NCI-H2081 (cell line): ENCODE data around the gene EIF4E3.

Experiments used
- DNase-seq, 2 experiments: peaks; one replicate each; lab custom pipeline; 2025; lab: John Stamatoyannopoulos, UW

The EIF4E3 gene

DNA sequence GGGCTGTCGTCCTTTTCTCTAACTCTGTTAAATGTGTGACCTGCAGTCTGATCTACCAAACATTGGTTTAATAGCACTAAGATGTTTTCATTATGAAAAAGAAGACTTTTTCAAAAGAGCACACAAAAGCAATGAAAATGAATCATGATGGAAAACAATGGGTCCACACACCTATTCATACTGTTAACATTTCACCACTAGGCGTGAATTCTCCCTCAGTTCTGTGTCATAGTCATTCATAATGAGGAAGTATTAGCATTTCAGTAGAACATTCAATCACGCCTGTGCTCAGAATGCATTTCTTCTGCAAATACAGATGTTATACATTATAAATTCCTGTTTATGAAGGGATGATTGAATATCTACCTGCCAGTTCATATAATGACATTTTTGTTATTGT is 35.9 kb downstream of the EIF4E3 start:
- DNase-seq, result no peak

DNA sequence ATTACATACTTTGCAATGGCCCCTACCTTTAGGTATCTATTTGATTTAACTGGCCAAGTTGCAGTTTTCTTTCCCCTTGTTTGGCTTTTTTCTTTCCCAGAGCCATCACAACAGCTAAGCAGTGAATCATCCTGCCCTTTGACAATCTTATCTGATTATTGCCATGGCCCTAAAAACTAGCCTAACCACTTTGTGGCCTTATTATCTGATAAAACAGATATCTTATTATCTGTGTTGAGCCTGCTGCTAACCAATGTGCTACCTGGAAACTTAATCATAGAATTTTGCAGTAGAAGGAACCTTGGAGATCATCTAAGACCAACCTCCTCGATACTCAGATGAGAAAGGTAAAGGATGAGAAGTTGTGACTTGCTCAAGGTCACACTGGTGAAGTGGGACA is 37.1 kb downstream of the EIF4E3 start:
- DNase-seq, result no peak

DNA sequence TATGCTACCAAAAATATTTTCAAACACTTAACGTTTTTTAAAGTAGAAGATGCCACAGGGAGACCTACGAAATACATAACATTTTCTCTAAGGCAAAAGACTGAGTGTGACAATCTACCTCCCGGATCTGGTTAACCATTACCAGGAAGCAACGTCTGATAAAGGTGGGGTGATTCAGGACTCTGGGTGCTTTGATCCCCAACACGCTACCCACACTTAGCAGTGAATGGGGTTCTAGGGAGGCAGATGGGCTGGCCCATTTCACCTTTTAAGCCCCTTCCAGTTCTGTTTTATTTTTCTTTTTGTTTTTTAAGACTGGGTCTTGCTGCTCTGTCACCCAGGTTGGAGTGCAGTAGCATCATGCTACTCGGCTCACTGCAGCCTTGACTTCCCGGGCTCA is 39.5 kb downstream of the EIF4E3 start:
- no peak for DNase-seq

DNA sequence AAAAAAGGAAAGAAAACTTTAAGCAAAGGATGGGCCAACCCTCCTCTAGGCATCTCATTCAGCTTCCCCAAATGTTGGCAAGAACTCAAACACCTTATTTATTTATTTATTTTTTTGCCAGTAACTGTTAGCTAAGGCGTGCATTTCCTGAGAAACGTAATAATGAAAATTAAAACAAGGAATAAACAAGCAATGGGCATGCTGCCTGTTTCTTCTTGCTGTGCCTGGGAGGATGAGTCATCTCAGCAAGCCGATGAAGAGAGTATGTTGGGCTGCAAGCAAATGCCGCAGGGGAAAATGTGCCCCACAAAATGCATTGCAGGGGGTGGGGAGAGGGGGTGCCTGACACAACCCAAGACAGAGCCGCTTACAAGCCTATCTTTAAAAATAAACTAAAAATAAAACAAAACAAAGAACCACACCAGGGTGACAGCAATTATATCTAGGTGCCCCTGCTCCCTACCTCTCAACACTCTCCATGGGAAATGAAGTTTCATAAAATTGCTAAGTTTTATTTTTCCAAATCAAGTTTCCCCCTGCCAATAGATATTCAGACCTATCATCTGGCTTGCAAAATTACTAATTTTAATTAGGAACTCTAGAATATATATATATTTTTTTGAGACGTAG is 40.3 kb downstream of the EIF4E3 start:
- DNase-seq, result no peak

DNA sequence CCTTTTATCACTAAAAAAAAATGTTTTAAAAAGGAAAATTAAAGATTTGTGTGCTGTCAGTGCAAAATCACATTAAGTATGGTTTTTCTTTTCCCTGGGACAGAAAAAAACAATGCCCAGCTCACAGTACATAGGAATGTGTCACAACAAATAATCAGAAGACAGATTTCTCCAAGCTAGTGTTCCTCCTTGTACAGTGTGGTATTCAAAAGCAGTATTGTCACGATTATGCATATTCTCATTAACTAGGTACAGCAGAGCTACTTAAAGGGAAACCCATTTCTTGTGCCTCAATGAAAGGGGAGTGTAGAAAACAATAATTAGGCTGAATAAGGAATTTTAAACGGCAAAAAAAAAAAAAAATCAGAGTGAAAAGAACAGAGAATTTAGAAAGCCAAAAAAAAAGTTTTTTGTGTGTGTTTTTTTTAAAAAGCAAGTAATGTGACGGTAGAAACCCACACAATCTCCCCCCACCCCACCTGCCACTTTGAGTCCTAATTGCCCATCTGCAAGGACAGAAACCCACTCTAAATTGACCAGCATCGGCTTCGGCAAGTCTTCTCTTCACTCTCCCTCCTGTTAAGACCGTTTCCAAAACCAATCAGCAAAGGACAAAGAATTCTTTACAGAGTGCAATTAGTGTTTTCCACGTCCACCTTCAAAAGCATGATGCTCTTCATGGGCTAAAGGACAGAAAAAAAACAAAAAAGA is 41.0 kb downstream of the EIF4E3 start:
- DNase-seq, result no peak

DNA sequence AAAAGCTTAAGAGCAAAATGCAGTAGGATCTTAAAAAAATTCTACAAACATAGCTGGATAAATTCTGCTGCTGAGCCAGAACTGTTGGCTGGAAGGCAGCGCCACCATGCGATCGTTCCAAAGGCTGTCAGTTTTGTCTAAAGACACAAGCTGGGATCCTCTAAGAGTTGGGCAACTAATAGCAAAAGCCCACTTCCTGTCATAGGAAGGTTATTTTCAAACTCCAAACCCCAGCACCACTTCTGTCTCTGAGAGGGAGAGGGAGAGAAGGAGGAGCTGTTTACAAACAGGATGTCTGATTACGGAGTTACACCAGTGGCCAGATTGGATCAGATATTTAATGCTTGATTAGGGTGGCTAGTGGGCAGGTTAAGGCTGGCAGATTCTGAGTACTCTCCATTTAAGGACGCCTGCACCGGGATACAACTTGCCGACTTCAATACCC is 44.0 kb downstream of the EIF4E3 start:
- no peak for DNase-seq

DNA sequence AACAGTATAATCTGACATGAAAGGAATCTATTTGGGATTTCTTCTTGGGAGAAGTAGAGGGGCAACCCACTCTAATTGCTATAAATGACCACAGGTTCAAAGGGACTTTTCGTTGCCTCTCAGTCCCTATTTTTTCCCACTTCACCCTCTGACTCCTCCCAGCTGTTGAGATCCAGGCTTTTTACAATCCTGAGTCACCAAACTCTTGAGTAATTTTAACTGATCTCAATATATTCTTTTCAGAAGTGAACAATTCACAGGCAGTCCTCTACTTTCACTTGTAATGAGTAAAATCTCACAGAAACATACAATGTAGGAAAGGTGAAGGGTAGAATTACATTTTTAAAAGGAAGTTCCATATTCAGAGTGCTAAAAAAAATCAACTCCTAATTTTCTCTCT is 44.6 kb downstream of the EIF4E3 start:
- DNase-seq, result no peak

DNA sequence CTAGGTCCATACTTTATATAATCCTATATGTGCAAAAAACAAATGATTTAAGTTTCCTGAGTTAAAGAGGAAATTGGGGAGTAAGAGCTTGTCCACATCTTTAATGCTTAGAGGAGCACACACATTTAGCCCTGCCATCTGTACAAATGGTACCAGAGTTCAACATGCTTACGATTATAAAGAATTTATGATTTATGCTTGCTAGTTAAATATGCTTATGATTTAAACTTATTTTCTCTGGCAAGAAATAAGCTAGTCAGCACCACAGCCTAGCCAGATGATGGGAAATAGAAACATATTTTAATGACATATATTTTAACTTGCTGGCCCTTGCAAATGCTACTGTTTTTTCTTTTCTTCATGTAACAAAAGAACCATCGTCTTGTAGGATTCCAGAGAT is 48.3 kb downstream of the EIF4E3 start:
- DNase-seq, result no peak

DNA sequence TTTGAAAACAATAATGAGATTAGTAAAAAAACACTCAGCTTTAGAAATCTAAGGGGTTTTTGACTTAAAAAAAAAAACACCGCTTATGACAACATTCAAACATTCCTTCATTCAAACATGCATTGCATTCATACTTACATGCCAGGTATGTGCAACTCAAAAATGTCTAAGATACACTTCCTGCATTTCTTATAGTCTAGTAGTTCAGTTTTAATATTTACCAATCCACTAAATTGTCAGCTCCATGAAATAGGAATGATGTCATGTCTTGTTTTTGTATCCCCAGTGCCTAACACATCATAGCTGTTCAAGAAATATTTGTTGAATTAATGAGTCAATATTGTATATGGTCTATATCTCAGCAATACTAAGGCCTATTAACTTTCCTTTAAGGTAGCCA is 51.7 kb downstream of the EIF4E3 start:
- no peak for DNase-seq

DNA sequence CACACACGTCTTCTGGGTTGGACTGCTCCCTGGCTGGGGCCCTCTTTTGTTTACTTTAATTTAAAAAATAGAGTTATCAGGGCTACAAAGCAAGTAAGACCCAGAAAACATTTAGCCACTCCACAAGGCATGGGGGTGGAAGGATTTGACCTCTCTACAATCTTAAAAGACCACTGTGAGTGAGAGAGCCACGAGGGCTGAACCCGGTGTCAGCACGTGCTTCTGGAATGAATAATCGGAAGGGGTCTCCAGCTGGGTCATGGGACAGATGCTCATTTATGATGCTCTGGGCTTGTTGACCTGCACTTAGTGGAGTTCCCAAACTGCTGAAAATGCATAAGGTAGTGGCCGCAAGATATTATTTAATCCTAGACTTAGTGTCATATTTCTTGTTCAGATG is 52.4 kb downstream of the EIF4E3 start:
- DNase-seq, result no peak

DNA sequence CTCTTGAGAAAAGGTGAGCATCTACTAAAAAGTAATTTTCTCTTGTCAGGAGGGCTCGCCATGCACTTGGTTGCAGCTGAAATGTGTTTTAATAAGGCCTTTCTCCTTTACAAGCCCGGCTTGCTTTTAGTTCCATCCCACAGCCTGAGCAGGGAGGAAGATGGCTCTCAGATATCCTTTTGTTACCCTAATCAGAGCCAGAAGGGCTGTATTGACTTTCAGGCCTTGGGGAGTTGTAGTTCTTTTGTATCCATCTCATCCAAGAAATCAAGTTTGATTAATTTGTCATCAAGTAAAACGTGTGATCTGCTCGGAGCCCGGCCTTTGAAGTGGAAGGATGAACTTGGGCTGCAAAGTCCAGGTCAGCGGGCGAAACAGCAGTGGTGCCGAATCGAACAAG is 52.9 kb downstream of the EIF4E3 start:
- no peak for DNase-seq

DNA sequence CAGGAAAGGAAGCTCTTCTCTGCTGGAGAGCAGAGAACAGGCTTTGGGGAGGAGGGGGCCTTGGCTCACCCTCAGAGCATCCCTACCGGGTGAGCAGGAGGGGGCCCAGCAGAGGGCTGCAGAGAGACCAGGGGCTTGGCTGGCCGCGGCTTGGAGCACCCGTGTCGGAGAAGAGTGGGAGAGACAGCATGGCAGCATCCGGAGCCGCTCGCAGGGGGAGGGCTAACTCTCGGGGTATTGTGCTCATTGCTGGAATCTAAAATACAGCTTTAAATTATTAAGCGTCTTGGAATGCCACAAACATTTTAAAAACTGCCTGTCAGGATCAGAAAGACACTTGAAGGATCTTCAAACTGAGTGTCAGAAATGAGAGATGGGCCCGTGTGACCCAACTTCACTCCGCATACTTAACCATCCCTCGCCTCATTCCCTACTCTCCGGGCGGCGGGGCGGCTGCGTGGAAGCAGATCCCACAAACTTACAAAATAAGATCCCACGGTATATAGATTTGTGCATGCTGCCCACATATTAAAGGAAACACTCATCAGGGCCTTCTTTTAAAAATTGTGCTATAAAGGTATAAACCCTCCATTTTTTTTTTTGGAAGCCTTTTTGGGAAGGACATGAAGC is 53.9 kb downstream of the EIF4E3 start:
- DNase-seq, result no peak

DNA sequence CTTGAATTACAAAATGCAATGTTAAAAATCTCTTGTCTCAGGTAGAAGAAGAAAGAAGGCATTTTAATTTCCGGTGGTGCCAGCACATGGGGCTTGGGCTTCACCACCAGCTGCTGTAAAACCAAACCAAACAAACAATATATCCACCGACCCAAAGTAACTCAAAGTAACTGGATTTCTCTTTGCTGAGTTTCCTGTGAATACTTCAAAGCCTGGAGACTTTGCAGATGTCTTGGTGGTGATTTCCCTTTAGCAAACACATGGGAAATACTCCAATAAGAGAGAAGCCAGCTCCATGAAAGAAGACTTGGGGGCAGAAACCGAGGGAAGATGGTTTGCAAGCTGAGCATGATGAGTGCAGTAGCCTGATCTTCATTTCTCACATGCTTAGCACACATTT is 62.6 kb downstream of the EIF4E3 start:
- no peak for DNase-seq

DNA sequence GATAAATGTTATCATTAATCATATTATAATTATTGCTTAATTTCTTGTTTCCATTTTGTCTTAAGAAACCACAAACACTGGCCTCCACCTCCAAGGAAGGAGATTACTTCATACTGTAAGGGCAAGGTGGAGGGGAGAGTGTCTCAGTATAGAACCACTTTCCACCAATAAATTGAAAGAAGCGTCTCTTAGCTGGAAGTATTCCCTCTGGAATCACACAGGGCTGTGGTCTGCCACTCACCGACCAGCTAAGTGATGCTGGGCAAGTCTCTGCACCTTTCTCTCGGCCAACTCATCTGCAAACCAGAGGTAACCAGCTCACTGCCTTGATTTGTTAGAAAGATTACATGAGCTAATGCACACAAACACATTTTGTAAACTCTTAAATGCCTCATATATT is 63.1 kb downstream of the EIF4E3 start:
- DNase-seq, result no peak

DNA sequence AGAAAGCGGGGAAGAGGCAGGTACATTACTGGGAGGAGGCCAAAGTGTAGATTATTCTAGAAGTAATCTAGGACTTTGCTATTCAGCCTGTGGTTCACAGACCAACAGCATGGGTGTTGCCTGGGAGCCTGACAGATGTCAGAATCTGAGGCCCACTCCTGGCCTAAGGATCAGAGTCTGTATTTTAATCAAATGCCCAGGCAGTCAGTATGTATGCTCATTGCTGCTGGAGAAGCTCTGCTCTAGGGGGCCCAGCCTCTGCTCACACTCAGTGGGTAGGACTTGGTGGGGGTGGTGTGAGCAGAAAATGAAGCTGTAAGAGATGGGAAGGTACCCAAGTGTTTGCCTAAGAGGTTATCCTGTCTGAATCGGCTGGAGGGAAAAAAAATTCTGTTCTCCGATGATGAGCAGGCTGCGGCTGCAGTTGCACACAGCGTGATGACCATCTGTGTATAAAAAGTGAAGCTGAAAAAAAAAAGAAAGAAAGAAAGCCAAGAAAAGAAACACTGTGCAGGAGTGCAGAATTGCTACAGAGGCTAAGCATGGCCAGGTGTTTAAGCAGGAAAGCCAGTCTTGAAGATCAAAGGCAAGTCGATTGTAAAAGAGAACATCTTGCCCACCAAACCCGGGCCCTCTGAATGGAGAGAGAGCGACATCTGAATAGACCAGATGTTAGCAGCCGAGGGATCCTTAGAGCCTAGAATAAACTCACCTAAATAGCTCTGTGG is 65.2 kb downstream of the EIF4E3 start:
- DNase-seq, result no peak

DNA sequence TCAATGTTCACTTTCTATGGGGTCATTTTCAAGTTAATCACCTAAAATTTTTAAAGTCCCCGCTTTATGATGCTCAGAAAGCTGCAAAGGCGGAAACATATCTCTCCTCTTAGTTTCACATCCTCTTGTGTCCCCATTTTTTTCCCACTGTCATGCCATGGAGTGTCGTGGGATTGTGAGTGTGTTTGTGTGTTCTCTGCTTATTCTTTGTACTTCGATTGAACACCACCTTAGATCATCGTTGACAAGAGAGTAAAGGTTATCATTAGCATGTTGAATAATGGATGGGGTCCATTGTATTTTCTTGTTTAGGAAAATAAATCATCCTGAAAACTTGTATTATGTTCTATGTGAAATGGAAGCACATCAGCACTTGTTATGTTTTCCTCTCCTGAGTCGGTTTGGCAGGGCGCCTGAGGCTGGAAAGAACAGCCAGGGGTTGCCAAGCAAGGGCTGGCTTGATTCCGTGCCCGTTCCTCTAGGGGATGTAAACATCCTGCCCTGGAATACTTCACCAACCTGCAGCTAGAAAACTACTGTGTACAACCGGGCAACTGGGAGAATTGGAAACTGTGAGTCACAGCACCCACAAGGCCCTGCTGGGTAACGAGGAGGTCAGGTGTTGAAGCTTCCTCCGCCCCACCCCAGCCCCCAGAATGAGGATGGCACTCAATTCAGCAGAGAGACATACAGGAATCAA is 67.2 kb downstream of the EIF4E3 start:
- DNase-seq, result peak; percentile 81 to 91

DNA sequence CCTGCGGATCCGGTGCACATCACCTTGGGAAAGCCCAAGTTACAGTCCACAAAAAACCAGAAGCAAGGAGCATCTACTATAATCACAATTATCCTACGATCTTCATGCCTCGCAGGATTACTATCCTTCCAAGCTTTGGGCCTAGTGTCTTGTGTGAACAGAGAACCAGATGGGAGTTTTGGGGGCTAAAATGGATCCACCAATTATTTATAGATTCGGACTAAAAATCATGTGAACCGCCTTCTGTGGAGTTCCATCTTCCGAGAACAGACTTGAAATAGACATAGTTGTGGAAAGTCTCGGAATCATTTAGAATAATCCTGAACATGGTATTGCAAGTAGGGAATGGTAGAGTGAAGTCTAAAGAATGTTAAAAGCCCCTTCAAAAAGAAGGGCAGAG is 70.1 kb downstream of the EIF4E3 start:
- DNase-seq, result no peak

DNA sequence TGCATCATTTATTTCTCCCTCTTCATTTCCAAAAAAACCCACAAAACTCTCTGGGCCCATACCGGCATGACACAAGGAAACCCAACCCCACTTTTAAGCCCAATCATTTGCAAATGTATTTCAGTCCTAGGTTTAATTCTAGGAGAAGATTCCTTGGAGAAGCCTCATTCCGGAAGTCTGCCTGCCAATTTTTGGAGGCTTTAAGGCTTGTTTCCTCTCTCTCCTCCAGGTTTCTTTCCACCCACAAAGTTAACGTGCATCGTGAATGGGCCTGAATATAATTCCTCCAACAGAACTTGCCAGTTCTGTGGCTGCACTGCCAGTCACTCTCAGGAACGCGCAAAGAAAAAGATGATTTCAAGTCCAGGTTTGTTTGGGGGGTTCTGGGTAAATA is 71.8 kb downstream of the EIF4E3 start:
- no peak for DNase-seq

DNA sequence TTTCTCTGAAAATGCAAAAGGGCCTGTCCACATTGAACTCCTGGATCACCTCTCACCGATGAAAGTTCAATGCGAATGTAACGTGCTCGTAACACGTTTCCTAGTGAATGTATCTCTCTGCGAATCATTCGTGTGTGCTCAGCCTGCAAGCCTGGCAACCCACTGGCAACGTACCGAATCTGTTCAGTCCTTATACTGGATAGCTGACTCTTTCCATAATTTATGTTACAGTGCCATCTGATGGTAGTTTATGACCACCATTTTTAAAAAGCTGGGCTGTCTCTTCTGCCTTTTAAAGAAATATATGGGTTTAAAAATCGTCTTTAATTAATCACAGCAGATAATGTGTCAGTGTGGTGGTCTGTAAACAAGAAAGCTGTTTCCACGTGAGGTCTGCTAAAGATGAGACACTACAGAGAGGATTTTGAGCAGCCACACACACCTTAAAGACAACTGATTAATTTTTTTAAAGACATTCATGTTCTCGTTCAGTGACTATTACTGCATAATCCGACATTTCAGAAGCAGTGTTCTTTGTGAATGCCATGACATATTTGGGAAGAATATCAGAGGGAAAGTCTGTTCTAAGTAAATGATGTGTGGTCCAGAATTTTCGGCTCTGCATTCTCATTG is 72.3 kb downstream of the EIF4E3 start:
- peak; percentile 43 to 64 for DNase-seq

DNA sequence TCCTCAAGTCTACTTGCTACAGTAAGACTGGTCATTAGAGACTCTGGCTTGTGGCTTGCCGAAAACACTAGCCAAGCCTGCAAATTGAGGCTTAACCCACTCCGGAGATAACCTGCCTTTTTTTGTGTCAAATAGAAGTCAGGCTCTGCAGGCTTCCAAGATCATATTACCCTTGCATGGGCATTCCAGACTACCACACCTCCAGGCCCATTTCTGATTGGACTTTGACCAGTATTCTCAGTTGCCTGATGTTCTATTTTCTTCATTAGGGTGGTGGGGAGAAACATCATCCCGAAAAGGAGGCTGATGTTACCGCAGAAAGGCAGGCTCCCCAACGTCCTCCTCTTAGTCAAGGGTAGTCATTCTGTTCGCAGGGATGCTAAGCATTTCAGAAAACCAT is 73.6 kb downstream of the EIF4E3 start:
- no peak for DNase-seq

DNA sequence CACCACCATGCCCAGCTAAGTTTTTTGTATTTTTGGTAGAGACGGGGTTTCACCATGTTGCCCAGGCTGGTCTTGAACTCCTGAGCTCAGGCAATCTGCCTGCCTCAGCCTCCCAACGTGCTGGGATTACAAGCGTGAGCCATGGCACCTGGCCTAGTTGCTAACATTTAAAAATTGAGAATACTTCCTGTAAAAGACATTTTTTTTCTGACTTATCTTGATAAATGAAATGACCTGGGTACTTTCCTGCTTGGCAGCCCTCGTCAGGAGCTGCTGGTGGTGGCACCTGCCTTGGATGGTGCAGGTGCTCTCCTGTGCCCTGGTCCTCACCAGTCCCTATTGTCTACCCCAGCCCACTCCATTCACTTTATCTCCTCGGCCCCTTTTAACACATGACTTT is 74.8 kb downstream of the EIF4E3 start:
- no peak for DNase-seq

DNA sequence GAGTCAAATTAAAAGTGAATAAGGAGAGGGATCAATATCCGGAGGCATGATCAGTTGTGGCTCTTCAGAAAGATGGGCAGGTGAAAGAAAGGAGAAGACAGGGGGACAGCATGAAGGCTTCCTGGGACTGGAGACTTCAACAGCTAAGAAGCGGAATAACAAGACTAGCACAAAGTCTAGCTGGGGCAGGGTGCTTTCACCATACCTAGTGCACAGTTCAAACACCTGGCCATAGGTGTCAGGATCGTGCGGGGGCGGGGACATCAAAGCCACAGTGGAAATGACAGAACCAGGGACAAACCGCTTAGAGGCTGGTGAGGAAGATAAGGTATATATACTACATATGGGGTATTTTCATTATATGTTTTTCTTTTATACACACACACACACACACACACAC is 75.4 kb downstream of the EIF4E3 start:
- no peak for DNase-seq
